SJSA1 (cell line): ENCODE measurements around the gene FN1. TPM values are rescaled to one million over a fixed set of nuclear protein-coding genes. Genes with fewer than 3 reads are reported as not detected.
A peak's percentile ranks its signal among the peaks of the same experiment; 100 is the strongest.

Source experiments
- DNase-seq, 2 experiments: peaks; one replicate each; pipeline ENCODE4 v3.0.0-alpha.2; 2015 to 2020; ENCODE audit warnings: low spot score in 2 of 2, low read depth in 1 of 2
- H3K27ac ChIP-seq: fragments of 250-450 bp; sonication (Bioruptor Pico); 2 replicates; pipeline ENCODE4 v1.5.1; 2020; ENCODE audit warnings: mild to moderate bottlenecking, moderate library complexity
- H3K27me3 ChIP-seq: fragments of 250-450 bp; sonication (Bioruptor Pico); replicated peaks from 2 replicates; pipeline ENCODE4 v1.5.1; 2020; ENCODE audit warnings: mild to moderate bottlenecking, moderate library complexity
- H3K36me3 ChIP-seq: fragments of 250-450 bp; sonication (Bioruptor Pico); 2 replicates; pipeline ENCODE4 v1.5.1; 2020; ENCODE audit warnings: mild to moderate bottlenecking
- H3K4me1 ChIP-seq: fragments of 250-450 bp; sonication (Bioruptor Pico); replicated peaks from 2 replicates; pipeline ENCODE4 v1.6.1; 2021; ENCODE audit warnings: mild to moderate bottlenecking
- H3K4me3 ChIP-seq: fragments of 250-450 bp; sonication (Bioruptor Pico); 2 replicates; pipeline ENCODE4 v1.5.1; 2020; ENCODE audit warnings: mild to moderate bottlenecking
- H3K9me3 ChIP-seq: fragments of 250-450 bp; sonication (Bioruptor Pico); replicated peaks from 2 replicates; pipeline ENCODE4 v1.5.1; 2020; ENCODE audit warnings: mild to moderate bottlenecking
- total RNA-seq: library from RNA; depleted of rRNA; stranded (reverse); fragments of >200 nt; shearing (Covaris generic); gene quantifications from 2 replicates; pipeline ENCODE4 v1.2.3, GENCODE V29; 2014; rRNA removed

The FN1 gene
- 498 and 887 TPM in 2 replicates for total RNA-seq

DNA sequence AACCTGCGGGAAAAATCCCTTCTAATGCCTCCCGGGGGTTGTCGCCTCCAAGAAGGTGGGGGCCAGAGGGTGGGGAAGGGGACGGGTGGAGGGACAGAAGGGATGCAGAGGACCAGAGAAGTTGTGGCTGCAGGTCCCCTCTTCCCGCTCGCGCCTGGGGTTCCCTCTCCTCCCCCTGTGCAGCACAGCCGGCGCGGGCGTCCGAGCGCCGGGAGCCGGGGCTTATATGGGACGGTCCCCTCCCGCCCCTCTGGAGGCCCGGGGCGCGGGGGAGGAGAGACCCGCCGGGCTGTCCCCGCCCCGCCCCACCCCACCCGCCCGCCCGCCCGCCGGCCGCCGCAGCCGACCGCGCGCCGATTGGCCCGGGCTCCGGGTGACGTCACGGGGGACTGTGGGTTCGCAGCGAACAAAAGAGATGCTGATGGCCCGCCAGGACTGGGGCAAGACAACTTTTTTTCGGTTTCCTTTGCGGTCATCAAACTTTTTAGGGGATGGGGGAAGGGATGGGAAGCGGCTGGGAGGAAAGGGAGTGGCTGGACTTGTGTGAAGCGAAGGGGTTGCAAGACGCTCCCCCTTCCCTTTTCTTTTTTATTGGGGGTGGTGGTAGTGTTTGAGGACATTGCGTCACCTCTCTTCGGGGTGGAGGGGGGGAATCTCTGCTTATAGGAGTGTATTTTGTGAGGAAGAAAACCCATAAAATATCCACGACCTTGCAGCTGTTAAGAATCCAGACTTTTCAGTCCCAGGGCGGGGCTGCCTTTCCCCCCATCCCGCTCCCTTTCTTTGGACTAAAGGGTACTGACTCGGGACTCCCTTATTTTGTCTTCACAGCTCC is at the start of gene FN1:
Gene FN1, minus strand, starts transcription at position 199 of the 835 bp plus-strand sequence. CDS start 266 bp downstream, outside the sequence.
- DNase-seq, result peak; percentile 95 to 98
- Histone ChIP-seq H3K9me3 (no peaks in the 10 kb centered on the region), H3K4me1 (peaks cover 47% of the 10 kb centered on the region), H3K36me3 (peaks cover 43% of the 10 kb centered on the region), H3K4me3 (peak within 1 kb of the TSS; percentile 74), H3K27ac (peak within 1 kb of the TSS; percentile 96), H3K27me3 (no peaks in the 10 kb centered on the region)

DNA sequence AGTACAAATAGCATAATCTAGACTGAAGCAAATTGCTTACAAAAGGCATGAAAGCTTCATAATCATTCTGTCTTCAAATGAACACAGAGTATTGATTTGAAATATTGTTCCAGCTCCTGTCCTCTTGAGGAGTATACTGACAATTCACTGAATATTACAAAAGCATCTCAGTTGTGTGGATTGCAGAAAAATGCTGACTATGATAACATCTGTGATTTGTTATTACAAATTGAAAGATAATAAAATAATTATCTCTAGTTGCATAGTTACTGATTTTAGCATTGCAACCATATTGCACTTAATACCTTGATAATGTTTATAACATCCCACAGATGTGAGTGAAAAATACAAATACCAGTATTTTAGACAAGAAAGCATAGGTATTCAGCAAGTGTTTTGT is 49.2 kb upstream of the FN1 start:
- Histone ChIP-seq H3K36me3 (no peaks in the 10 kb centered on the region), H3K4me1 (no peaks in the 10 kb centered on the region), H3K4me3 (no peak overlapping the region), H3K27me3 (no peaks in the 10 kb centered on the region), H3K9me3 (no peaks in the 10 kb centered on the region), H3K27ac (no peak overlapping the region)
- DNase-seq, result no peak

DNA sequence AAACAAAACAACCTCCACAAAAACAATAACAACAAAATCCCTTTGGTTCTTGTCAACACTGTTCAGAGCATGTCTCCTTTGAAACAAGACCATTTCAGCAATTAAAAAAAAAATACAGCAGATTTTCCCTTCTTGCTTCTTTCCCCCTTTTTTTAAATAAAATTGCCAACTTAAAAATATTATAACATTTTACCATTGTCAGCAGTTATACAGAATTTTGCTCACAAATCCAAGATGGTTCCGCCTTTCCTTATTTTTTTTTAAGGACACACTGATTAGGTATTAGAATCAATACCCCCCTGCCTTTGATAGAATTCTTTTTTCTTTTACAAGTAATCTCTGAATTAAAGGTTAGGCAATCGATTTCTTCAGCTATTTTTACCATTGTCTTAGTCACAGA is 48.7 kb upstream of the FN1 start:
- Histone ChIP-seq H3K36me3 (no peaks in the 10 kb centered on the region), H3K4me1 (no peaks in the 10 kb centered on the region), H3K27me3 (no peaks in the 10 kb centered on the region), H3K4me3 (no peak overlapping the region), H3K27ac (no peak overlapping the region), H3K9me3 (no peaks in the 10 kb centered on the region)
- no peak for DNase-seq

DNA sequence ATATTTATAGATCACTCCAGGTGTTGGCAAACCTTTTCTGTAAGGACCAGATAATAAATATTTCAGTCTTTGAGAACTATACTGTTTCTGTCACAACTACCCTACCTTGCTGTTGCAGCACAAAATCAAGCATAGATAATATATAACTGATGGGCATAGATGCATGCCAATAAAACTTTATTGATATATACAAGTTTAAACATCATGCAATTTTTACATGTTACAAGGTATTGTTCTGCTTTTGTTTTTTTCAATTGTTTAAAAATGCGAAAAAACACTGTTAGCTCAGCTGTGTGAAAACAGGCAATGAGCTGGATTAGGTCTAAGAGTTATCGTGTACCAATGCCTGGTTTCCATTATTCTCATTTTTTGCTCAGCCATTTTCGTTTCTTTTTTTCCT is 47.6 kb upstream of the FN1 start:
- Histone ChIP-seq H3K4me1 (no peaks in the 10 kb centered on the region), H3K4me3 (no peak overlapping the region), H3K27ac (no peak overlapping the region), H3K36me3 (no peaks in the 10 kb centered on the region), H3K9me3 (no peaks in the 10 kb centered on the region), H3K27me3 (no peaks in the 10 kb centered on the region)
- DNase-seq, result no peak

DNA sequence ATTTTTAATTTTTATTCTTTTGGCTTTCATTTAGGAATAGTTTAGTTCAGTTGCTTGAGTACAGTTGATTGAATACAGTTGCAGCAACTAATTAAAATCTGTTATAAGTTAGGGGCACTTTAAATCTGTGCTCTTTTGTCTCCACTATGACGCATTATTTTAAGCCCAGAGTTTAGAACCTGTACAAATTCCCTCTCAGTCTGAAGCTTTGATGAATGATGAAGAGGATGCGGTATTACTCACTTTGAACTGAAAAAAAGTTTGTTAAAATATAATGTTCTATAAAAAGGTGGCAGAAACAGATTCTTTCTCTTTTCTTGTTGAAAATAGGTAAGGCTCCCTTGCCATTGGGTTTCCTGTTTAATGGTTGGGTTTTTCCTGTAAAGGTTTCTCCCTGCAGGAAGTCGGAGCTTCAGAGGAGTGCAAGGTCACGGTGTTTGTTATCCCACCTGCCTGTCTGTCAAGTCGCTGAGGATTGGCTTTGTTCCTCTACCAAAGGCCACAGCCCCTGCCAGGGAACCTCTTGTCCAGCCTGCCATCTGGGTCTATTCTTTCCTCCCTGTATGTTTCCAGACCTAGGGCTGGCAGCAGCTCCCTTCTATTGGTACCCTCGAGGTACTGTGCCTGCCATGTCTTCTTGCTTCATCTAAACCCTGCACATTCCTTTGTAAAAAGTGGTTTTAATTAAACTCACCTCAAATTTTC is 43.8 kb upstream of the FN1 start:
- Histone ChIP-seq H3K4me1 (no peaks in the 10 kb centered on the region), H3K36me3 (no peaks in the 10 kb centered on the region), H3K4me3 (no peak overlapping the region), H3K27ac (no peak overlapping the region), H3K27me3 (no peaks in the 10 kb centered on the region), H3K9me3 (no peaks in the 10 kb centered on the region)
- DNase-seq, result no peak

DNA sequence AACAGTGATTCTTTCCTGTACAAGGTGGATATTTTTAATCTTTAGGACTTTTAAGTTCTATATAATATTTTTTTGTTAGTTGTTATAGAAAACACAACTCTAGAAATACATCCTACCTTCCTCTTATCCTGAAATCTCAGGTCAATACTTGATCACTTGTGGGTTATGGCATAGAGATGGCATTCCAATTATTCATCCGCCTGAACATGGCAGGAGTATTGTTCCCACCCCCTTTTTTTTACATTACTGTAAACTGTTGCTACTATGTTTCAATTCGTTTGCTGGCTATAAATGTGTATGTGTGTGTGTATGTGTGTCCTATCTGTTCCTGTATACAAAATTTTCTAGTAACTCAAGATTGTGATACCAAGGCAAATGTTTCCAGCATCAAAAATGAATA is 43.3 kb upstream of the FN1 start:
- DNase-seq, result no peak
- Histone ChIP-seq H3K27me3 (no peaks in the 10 kb centered on the region), H3K9me3 (no peaks in the 10 kb centered on the region), H3K27ac (no peak overlapping the region), H3K4me1 (no peaks in the 10 kb centered on the region), H3K36me3 (no peaks in the 10 kb centered on the region), H3K4me3 (no peak overlapping the region)

DNA sequence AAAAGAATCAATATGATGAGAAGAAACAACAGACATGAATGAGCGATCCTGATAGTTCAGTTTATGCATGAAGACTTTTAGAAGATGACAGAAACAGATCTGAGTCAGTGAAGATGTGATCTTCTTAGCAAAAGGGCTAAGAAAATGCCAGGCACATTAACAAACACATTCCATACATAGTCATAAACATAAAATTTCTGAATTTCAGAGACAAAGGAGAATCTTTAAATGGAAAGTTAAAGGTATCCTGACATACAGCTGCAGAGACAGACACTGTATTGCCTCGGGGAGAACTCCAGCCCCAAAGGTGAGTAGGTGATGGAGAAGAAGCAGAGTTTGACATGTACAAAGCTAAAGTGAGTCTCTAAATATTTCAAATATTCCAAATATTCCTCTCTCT is 40.6 kb upstream of the FN1 start:
- H3K4me1 ChIP-seq, result no peaks in the 10 kb centered on the region
- H3K27ac ChIP-seq, result no peak overlapping the region
- DNase-seq, result no peak
- no peaks in the 10 kb centered on the region for H3K9me3 ChIP-seq
- H3K27me3 ChIP-seq, result no peaks in the 10 kb centered on the region
- no peak overlapping the region for H3K4me3 ChIP-seq
- no peaks in the 10 kb centered on the region for H3K36me3 ChIP-seq

DNA sequence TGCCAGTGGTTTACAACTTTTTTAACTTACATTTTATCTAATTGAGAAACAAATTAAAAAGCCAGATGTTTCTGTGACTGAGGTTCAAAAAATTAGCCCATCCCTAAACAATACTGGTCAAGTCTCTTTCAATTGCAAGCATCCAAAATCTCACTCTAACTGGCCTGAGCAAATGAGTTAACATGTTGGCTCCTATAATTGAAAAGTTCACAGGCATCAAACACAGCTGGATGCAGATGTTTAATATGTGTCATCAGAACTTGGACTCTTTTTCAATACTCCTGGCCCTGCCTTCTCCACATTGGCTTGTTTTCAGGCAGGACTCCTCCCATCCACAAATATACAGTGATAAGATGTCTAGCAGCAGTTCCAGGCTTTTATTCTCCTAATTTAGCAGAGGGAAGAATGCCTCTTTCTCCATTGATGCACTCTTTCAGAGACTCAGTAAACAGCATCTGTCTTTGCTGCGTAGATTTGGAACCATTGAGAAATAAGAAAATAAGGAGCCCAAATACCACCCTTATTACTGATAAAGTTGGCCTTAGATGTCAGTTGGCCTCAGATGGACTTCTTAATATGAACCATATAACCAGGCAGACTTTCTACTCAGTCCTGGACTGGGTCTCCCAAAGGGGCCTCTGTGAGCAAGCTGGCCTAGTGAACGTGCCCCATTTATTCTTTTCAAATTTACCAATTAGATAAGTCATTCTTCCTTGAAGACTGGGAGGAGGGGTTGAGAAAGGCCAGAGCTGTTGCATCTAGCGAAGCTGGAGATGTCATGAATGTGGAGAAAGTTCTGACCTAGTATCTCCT is 30.4 kb upstream of the FN1 start:
- H3K4me3 ChIP-seq, result no peak overlapping the region
- H3K36me3 ChIP-seq, result no peaks in the 10 kb centered on the region
- H3K9me3 ChIP-seq, result no peaks in the 10 kb centered on the region
- H3K27me3 ChIP-seq, result no peaks in the 10 kb centered on the region
- H3K27ac ChIP-seq, result no peak overlapping the region
- DNase-seq, result no peak
- H3K4me1 ChIP-seq, result peaks cover 25% of the 10 kb centered on the region

DNA sequence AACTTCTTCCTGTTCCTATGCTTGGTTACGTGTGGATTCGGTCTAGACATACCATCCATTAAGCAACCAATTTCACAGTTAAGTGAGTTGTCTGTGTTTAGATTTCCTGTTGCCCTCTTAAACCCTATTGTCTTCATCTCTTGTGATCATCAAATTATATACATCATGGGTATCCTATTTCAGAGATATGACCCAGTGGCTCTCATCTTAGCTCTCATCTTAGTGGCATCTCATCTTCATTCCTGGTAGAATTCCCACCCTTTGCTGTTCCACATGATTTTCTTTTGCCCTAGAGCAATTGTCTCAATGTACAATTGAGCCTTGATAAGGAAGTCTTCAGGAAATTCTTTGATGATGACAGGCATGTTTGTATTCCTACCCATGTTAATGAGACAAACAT is 29.4 kb upstream of the FN1 start:
- Histone ChIP-seq H3K27me3 (no peaks in the 10 kb centered on the region), H3K9me3 (no peaks in the 10 kb centered on the region), H3K4me1 (peaks cover 36% of the 10 kb centered on the region), H3K4me3 (no peak overlapping the region), H3K36me3 (no peaks in the 10 kb centered on the region), H3K27ac (0 out of 2 replicates have a peak overlapping the region, but pooled peaks have one; percentile 16)
- peak in 1 of 2 experiments; percentile 10 for DNase-seq

DNA sequence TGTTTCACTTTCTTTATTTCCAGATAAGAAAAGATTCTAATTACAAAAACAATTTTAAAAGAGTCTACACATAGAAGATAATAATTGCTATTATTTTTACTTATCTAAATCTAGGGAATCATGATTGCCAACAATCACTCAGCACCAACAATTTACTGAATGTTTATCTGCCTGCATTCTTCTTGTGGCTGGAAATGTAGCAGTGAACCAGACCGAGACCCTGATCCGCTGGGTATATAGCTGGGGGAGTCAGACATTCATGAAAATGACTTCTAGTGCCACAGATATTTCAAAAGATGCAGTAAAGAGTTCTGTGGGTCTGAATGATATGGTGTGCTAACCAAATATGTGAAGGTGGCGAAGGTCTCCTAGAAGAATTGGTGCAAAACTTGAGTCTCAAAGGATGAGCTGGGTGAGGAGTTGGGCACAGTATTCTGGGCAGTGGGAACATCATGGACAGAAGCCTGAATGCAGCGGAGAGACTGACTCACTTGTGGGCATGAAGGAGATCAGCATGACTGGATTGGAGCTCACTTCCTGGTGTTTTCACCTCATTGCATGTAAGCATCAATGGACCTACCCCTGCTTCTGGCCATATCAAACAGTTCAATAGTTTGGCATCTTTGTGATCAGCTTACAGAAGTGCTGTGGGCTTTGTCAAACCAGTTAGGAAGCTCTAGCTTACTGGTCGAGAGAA is 26.1 kb upstream of the FN1 start:
- no peak for DNase-seq
- Histone ChIP-seq H3K9me3 (no peaks in the 10 kb centered on the region), H3K27me3 (no peaks in the 10 kb centered on the region), H3K4me3 (no peak overlapping the region), H3K36me3 (no peaks in the 10 kb centered on the region), H3K4me1 (peaks cover 45% of the 10 kb centered on the region), H3K27ac (peak overlapping the region; percentile 53)

DNA sequence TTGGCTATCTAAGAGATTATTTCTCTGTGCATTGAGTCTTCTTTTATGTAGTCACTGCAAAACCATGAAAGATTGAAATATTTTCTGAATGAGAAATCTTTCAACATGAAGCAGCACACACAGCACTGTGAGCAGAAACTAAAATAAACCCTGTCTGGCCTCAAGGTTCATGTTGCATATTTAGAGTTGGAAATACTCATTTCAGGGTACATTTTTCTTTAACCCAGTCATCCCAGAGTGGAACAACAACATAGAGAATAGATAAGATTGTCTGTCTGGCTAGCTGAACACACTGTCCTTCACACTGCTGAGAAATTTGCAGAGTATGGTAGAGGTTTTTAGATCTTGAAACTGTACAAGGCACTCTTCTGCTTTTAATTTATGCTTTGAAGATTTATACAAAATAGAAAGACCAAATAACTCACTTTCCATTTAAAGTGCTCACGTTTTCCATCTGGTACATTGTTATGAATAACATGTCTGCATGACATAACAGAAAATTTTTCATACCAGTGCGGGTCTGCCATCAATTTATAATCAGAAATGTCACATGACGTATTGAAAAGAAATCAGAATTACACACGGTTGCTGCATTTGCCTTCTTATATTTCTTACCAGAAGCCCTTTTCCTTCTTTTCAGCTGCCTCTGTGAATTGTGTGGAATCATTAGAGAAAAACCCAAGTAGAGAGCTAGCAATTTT is 25.0 kb upstream of the FN1 start:
- Histone ChIP-seq H3K9me3 (no peaks in the 10 kb centered on the region), H3K27me3 (no peaks in the 10 kb centered on the region), H3K27ac (peak overlapping the region; percentile 53), H3K36me3 (no peaks in the 10 kb centered on the region), H3K4me1 (peaks cover 45% of the 10 kb centered on the region), H3K4me3 (no peak overlapping the region)
- peak; percentile 49 to 80 for DNase-seq

DNA sequence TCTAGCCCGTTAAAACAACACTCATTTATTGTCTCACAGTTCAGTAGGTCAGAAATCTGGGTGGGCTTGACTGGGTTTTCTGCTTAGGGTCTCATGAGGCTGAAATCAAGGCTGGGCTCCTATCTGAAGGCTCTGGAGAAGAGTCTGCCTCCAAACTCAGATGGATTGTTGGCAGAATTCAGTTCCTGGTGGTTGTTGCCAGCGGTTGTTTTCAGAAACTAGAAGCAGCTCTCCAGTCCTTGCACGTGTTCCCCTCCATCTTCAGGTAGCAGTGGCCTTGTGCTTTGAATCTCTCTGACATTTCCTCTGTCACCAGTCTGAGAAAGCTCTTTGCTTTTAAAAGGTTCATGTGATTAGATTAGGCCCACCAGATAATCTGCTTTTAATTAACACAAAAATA is 20.1 kb upstream of the FN1 start:
- H3K4me1 ChIP-seq, result peaks cover 16% of the 10 kb centered on the region
- no peak overlapping the region for H3K27ac ChIP-seq
- H3K36me3 ChIP-seq, result no peaks in the 10 kb centered on the region
- DNase-seq, result no peak
- H3K9me3 ChIP-seq, result no peaks in the 10 kb centered on the region
- H3K4me3 ChIP-seq, result no peak overlapping the region
- no peaks in the 10 kb centered on the region for H3K27me3 ChIP-seq
